Uterus (tissue), 2 donors: ENCODE data around the gene SHMT1.

Experiments used
- POLR2A ChIP-seq, 2 donors: fragments of 450-650 bp; IDR thresholded peaks; one replicate each; pipeline ENCODE4 v1.6.1; 2016; ENCODE audit warnings: antibody characterized with exemption in 2 of 2, mild to moderate bottlenecking in 1 of 2, moderate library complexity in 1 of 2
- TF ChIP-seq, protein P1 (sequence below), 4 experiments: fragments of 200-600 bp in 2 of 4; fragments of 450-650 bp in 2 of 4; sonication (generic) in 2 of 4; IDR thresholded peaks; one replicate each; pipeline ENCODE4 v1.5.1; 2016 to 2019; ENCODE audit warnings: antibody characterized with exemption in 4 of 4, mild to moderate bottlenecking in 2 of 4, moderate library complexity in 1 of 4

GRCh38 chr17:18323007-18323406 lies 40.3 kb downstream of the SHMT1 start:
- TF ChIP-seq, protein P1, sequence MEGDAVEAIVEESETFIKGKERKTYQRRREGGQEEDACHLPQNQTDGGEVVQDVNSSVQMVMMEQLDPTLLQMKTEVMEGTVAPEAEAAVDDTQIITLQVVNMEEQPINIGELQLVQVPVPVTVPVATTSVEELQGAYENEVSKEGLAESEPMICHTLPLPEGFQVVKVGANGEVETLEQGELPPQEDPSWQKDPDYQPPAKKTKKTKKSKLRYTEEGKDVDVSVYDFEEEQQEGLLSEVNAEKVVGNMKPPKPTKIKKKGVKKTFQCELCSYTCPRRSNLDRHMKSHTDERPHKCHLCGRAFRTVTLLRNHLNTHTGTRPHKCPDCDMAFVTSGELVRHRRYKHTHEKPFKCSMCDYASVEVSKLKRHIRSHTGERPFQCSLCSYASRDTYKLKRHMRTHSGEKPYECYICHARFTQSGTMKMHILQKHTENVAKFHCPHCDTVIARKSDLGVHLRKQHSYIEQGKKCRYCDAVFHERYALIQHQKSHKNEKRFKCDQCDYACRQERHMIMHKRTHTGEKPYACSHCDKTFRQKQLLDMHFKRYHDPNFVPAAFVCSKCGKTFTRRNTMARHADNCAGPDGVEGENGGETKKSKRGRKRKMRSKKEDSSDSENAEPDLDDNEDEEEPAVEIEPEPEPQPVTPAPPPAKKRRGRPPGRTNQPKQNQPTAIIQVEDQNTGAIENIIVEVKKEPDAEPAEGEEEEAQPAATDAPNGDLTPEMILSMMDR (IDR thresholded peaks at IDR 0.05) = no peak
- no peak for TF ChIP-seq POLR2A (IDR thresholded peaks at IDR 0.05)
